Nephron progenitor cell (in vitro differentiated cells): ENCODE data around the gene VSIG10L.
A peak's percentile ranks its signal among the peaks of the same experiment; 100 is the strongest.

Experiments used
- DNase-seq: peaks from one replicate; pipeline ENCODE4 v3.0.0; 2021
- H3K27ac Mint-ChIP-seq: 2 replicates; pipeline ENCODE4 v1.8.0; 2021; ENCODE audit warnings: mild to moderate bottlenecking, moderate library complexity, mixed read lengths
- H3K27me3 Mint-ChIP-seq: 2 replicates; pipeline ENCODE4 v1.8.0; 2021; ENCODE audit warnings: mild to moderate bottlenecking, low read depth, mixed read lengths; ENCODE audit not compliant: poor library complexity
- H3K36me3 Mint-ChIP-seq: 2 replicates; pipeline ENCODE4 v1.8.0; 2021; ENCODE audit warnings: low read depth, mixed read lengths
- H3K4me1 Mint-ChIP-seq: 2 replicates; pipeline ENCODE4 v1.8.0; 2021; ENCODE audit warnings: mixed read lengths
- H3K4me3 Mint-ChIP-seq: 2 replicates; pipeline ENCODE4 v1.8.0; 2021; ENCODE audit warnings: mild to moderate bottlenecking, moderate library complexity, mixed read lengths
- H3K9me3 Mint-ChIP-seq: 2 replicates; pipeline ENCODE4 v1.8.0; 2021; ENCODE audit warnings: mild to moderate bottlenecking, moderate library complexity, mixed read lengths
- TF ChIP-seq, protein P1 (sequence below): fragments of 200-600 bp; sonication (generic); IDR thresholded peaks from 2 replicates; pipeline ENCODE4 v1.5.0; 2021; ENCODE audit warnings: antibody characterized with exemption

Gene VSIG10L

GRCh38 chr19:51361239-51361638 is 19.3 kb upstream of the VSIG10L start:
- DNase-seq, result no peak
- H3K4me1 Mint-ChIP-seq, result peaks cover 60% of the 10 kb centered on the region
- TF ChIP-seq, protein P1, sequence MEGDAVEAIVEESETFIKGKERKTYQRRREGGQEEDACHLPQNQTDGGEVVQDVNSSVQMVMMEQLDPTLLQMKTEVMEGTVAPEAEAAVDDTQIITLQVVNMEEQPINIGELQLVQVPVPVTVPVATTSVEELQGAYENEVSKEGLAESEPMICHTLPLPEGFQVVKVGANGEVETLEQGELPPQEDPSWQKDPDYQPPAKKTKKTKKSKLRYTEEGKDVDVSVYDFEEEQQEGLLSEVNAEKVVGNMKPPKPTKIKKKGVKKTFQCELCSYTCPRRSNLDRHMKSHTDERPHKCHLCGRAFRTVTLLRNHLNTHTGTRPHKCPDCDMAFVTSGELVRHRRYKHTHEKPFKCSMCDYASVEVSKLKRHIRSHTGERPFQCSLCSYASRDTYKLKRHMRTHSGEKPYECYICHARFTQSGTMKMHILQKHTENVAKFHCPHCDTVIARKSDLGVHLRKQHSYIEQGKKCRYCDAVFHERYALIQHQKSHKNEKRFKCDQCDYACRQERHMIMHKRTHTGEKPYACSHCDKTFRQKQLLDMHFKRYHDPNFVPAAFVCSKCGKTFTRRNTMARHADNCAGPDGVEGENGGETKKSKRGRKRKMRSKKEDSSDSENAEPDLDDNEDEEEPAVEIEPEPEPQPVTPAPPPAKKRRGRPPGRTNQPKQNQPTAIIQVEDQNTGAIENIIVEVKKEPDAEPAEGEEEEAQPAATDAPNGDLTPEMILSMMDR, result no peak
- no peaks in the 10 kb centered on the region for H3K27me3 Mint-ChIP-seq
- H3K27ac Mint-ChIP-seq, result no peak overlapping the region
- no peak overlapping the region for H3K4me3 Mint-ChIP-seq
- H3K36me3 Mint-ChIP-seq, result no peaks in the 10 kb centered on the region
- H3K9me3 Mint-ChIP-seq, result no peaks in the 10 kb centered on the region

GRCh38 chr19:51359294-51359693 is 17.4 kb upstream of the VSIG10L start:
- Mint-ChIP-seq H3K9me3 (no peaks in the 10 kb centered on the region), H3K27ac (peak overlapping the region; percentile 64), H3K36me3 (no peaks in the 10 kb centered on the region), H3K4me1 (peaks cover 59% of the 10 kb centered on the region), H3K27me3 (no peaks in the 10 kb centered on the region), H3K4me3 (no peak overlapping the region)
- TF ChIP-seq, protein P1, result no peak
- DNase-seq, result no peak

DNA sequence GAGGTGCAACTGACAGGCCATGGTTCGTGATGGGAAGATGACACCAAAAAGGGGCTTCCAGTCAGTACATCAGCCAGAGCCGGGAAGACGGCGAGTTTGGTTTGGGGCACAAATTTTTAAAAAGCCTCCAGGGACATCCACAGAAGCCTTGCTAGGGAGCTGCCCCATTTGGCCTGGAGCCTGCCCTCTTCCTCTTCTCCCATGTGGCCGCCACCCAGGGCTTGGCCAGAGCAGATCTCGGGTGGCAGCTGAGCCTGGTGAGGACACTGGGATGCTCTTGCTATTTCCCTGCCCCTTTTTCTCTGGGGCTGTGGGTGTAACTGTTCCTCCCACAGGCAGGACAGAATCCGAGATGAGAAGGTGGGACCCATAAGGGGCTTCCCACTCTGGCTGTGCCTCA is 16.0 kb upstream of the VSIG10L start:
- no peaks in the 10 kb centered on the region for H3K36me3 Mint-ChIP-seq
- no peaks in the 10 kb centered on the region for H3K27me3 Mint-ChIP-seq
- H3K27ac Mint-ChIP-seq, result no peak overlapping the region
- no peak overlapping the region for H3K4me3 Mint-ChIP-seq
- H3K9me3 Mint-ChIP-seq, result no peaks in the 10 kb centered on the region
- no peak for DNase-seq
- TF ChIP-seq, protein P1, result no peak
- H3K4me1 Mint-ChIP-seq, result peaks cover 53% of the 10 kb centered on the region

- DNase-seq, result no peak
- Mint-ChIP-seq H3K36me3 (peaks cover 11% of the 10 kb centered on the region), H3K4me3 (no peak overlapping the region), H3K4me1 (peaks cover 47% of the 10 kb centered on the region), H3K27me3 (no peaks in the 10 kb centered on the region), H3K27ac (no peak overlapping the region), H3K9me3 (no peaks in the 10 kb centered on the region)
- TF ChIP-seq, protein P1, result no peak
Observed at GRCh38 chr19:51356159-51356801, 14.3 kb upstream of the VSIG10L start.

GRCh38 chr19:51354742-51355148 is 12.8 kb upstream of the VSIG10L start:
- DNase-seq, result peak; percentile 71
- H3K27ac Mint-ChIP-seq, result peak overlapping the region; percentile 91

More at GRCh38 chr19:51354742-51355148, 12.8 kb upstream of the VSIG10L start:
- TF ChIP-seq, protein P1, result no peak
- H3K4me1 Mint-ChIP-seq, result peaks cover 47% of the 10 kb centered on the region
- H3K27me3 Mint-ChIP-seq, result no peaks in the 10 kb centered on the region
- H3K9me3 Mint-ChIP-seq, result no peaks in the 10 kb centered on the region
- peaks cover 16% of the 10 kb centered on the region for H3K36me3 Mint-ChIP-seq
- peak overlapping the region; percentile 68 for H3K4me3 Mint-ChIP-seq
